Right lobe of liver (tissue), 6 donors: Measurements from ENCODE around the gene DMRT1. TPM values are rescaled to one million over a fixed set of nuclear protein-coding genes. Genes with fewer than 3 reads are reported as not detected.

ENCODE experiments used
- ATAC-seq, 4 donors: fragments of 200-7000 bp; cut with Tn5 transposase; one replicate each; pipeline ENCODE4 v1.9.1; 2020; ENCODE audit warnings: mild to moderate bottlenecking in 4 of 4, moderate library complexity in 4 of 4
- DNase-seq, 3 donors: peaks; one replicate each; pipeline ENCODE4 v3.0.0-alpha.2; 2020
- H3K27ac ChIP-seq, 3 donors: fragments of 200-600 bp; one replicate each; pipeline ENCODE4 v1.8.0; 2022
- H3K27me3 ChIP-seq, 2 donors: fragments of 200-600 bp; one replicate each; pipeline ENCODE4 v1.8.0; 2022
- H3K36me3 ChIP-seq, 4 donors: fragments of 200-600 bp; sonication (generic) in 1 of 4; one replicate each; pipeline versions ENCODE4 v1.5.1 to v1.8.0; 2017 to 2022; ENCODE audit warnings: control low read depth in 1 of 4
- H3K4me1 ChIP-seq, 4 donors: fragments of 200-600 bp; sonication (generic) in 1 of 4; one replicate each; pipeline versions ENCODE4 v1.5.1 to v1.8.0; 2017 to 2022; ENCODE audit warnings: control low read depth in 1 of 4
- H3K4me3 ChIP-seq, 3 donors: fragments of 200-600 bp; one replicate each; pipeline ENCODE4 v1.8.0; 2022
- H3K9me3 ChIP-seq, 4 donors: fragments of 200-600 bp; sonication (generic) in 1 of 4; one replicate each; pipeline versions ENCODE4 v1.5.1 to v1.8.0; 2017 to 2022; ENCODE audit warnings: control low read depth in 1 of 4
- CTCF ChIP-seq, 4 donors: fragments of 200-600 bp in 3 of 4; fragments of 450-650 bp in 1 of 4; IDR thresholded peaks; one replicate each; pipeline versions ENCODE4 v1.5.1 to v1.8.0; 2016 to 2022; ENCODE audit warnings: antibody characterized with exemption in 4 of 4, mild to moderate bottlenecking in 2 of 4
- POLR2A ChIP-seq: fragments of 450-650 bp; IDR thresholded peaks from one replicate; pipeline ENCODE4 v1.6.1; 2017; ENCODE audit warnings: antibody characterized with exemption, mild to moderate bottlenecking
- WGBS: methylation state at CpG from one replicate; pipeline ENCODE4 v1.1.6; 2018; ENCODE audit warnings: low coverage, low lambda C conversion rate; ENCODE audit not compliant: insufficient coverage; ENCODE audit errors: missing lambda C conversion rate; 5-methylcytosine and 5-hydroxymethylcytosine counted together
- intact Hi-C, 2 donors: fragments of 100-400 bp; cut with DNase I; formaldehyde crosslinking; loops; one replicate each; pipeline versions ENCODE4 v1.11.2 to v1.14.1; 2022
- total RNA-seq, 6 experiments: library from RNA; depleted of rRNA in 2 of 6; stranded (reverse); fragments of >200 nt in 2 of 6; fragmentation: NEBNext Ultra II Directional in 3 of 6; extraction: Animal tissue kit (Norgen Biotek cat#: 25700) in 3 of 6; gene quantifications; one replicate each; pipeline versions ENCODE4 v1.1.0 to v1.2.4, GENCODE V29; 2016 to 2023
- donor health status: DM: no; HTN: yes; CAD: no.
- donor health status: DM: no; HTN: no; CAD: no.
- donor health status: DM: no; HTN: no; CAD: no.
- donor health status: DM: no; HTN: yes; CAD: no.
- donor health status: DM: no; HTN: yes; CAD: no.

The DMRT1 gene
- total RNA-seq, 6 experiments from 2014 or later: not detected

GRCh38 chr9:920927-921326 is 79.4 kb downstream of the DMRT1 start:
- no peaks in the 10 kb centered on the region for H3K9me3 ChIP-seq
- 49% methylated on average over 4 of the region's 4 CpGs for WGBS
- H3K36me3 ChIP-seq: no peaks in the 10 kb centered on the region
- TF ChIP-seq CTCF (IDR thresholded peaks at IDR 0.05) (no peak), POLR2A (no peak)
- no peak overlapping the region for H3K4me3 ChIP-seq
- intact Hi-C loops: no loop called here
- no peak overlapping the region for H3K27ac ChIP-seq
- no peak for DNase-seq
- ATAC-seq: no peak
- H3K4me1 ChIP-seq: no peaks in the 10 kb centered on the region
- H3K27me3 ChIP-seq: no peaks in the 10 kb centered on the region

GRCh38 chr9:922171-922570 is 80.7 kb downstream of the DMRT1 start:
- no peaks in the 10 kb centered on the region for H3K27me3 ChIP-seq
- no peaks in the 10 kb centered on the region for H3K4me1 ChIP-seq
- DNase-seq (no peak), ATAC-seq (no peak)
- TF ChIP-seq POLR2A: no peak
- no peak for TF ChIP-seq CTCF (IDR thresholded peaks at IDR 0.05)
- intact Hi-C loops: no loop called here
- no peaks in the 10 kb centered on the region for H3K36me3 ChIP-seq
- 65% methylated on average over 4 of the region's 4 CpGs for WGBS
- H3K9me3 ChIP-seq: no peaks in the 10 kb centered on the region
- H3K27ac ChIP-seq: no peak overlapping the region
- no peak overlapping the region for H3K4me3 ChIP-seq

- Histone ChIP-seq H3K36me3 (no peaks in the 10 kb centered on the region), H3K4me3 (no peak overlapping the region), H3K27ac (no peak overlapping the region), H3K9me3 (no peaks in the 10 kb centered on the region), H3K27me3 (no peaks in the 10 kb centered on the region), H3K4me1 (no peaks in the 10 kb centered on the region)
- no peak for DNase-seq
- intact Hi-C loops: no loop called here
- TF ChIP-seq POLR2A: no peak
- TF ChIP-seq CTCF (IDR thresholded peaks at IDR 0.05): no peak
- ATAC-seq: no peak
- 58% methylated on average over 6 of the region's 7 CpGs for WGBS
Observed at GRCh38 chr9:922731-923130, 81.2 kb downstream of the DMRT1 start.

GRCh38 chr9:926976-927375 is 85.5 kb downstream of the DMRT1 start:
- no peak for TF ChIP-seq POLR2A
- TF ChIP-seq CTCF (IDR thresholded peaks at IDR 0.05): no peak
- H3K27ac ChIP-seq: no peak overlapping the region
- no peaks in the 10 kb centered on the region for H3K36me3 ChIP-seq
- intact Hi-C loops: no loop called here
- ATAC-seq: no peak
- DNase-seq: no peak
- no peaks in the 10 kb centered on the region for H3K27me3 ChIP-seq
- no peaks in the 10 kb centered on the region for H3K9me3 ChIP-seq
- no peak overlapping the region for H3K4me3 ChIP-seq
- H3K4me1 ChIP-seq: no peaks in the 10 kb centered on the region
- 62% methylated on average over 3 of the region's 8 CpGs for WGBS
